GM19467 (cell line): ENCODE results near the gene MECR.
"Not testable (repeated sequence)": the region's sequence is repeated elsewhere in the genome, so short reads cannot be mapped to it uniquely, and the experiment has no call there.

Source experiments
- ATAC-seq: cut with Tn5 transposase; IDR thresholded peaks from one replicate; pipeline ENCODE4 v1.9.1; 2021; ENCODE audit warnings: mild to moderate bottlenecking, moderate library complexity; ENCODE audit not compliant: unreplicated experiment

The MECR gene

DNA sequence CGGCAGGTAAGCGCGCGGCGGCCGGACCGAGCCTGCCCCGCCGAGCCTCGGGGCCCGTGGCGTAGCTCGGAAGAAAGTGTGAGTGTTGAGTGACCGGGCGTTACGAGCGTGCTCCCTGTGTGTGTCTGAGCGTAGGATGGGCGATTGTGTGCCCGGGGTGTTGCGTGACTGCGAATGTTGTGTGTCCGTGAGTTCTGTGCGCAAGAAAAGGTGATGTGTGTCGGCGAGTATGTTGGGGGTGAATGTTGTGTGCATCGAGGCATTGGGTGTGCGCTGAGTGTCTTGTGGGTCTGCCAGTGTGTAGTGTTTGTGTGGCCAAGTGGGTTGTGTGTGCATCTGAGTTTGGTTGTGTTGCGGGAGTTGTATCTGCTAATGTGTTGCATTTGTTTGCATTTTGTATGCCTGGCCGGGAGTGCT is 6.0 kb upstream of the MECR start:
- ATAC-seq, result no peak

DNA sequence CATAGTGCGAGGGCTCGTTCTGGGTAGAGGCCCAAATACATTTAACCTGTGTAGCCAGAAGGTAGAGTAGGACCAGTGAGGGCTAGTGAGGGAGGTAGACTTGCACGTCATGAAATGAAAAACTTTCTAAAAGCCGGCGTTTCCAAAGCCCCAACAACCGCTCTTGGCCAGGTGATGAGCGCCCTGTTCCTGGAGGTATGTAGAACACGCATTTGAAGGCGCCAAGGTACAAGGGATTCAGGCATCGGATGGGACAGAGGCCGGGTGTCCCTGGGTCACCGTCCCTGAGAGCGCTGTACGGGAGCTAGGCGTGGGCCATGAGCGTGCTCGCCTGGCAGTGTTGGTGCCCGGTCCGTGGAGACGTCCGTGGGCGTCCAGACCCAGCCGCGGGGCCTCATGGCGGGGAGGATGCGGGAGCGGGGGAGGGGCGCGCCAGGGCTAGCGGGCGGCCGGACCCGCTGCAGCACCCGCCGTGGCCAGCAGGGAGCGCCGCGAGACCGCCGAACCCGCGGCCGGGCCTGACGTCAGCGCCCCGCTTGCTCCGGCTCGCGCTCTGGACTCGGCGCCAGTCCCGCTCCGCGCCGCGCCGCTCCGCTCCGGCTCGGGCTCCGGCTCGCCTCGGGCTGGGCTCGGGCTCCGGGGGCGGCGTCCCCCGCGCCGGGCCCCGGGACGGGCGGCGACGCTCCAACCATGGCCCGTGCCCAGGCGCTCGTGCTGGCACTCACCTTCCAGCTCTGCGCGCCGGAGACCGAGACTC is 5.4 kb upstream of the MECR start, which contains the start of gene PTPRU:
Gene PTPRU, plus strand, starts transcription at position 568 of the 757 bp plus-strand sequence. Its CDS starts 123 bp downstream, at position 691.
- peak; percentile 60 for ATAC-seq

DNA sequence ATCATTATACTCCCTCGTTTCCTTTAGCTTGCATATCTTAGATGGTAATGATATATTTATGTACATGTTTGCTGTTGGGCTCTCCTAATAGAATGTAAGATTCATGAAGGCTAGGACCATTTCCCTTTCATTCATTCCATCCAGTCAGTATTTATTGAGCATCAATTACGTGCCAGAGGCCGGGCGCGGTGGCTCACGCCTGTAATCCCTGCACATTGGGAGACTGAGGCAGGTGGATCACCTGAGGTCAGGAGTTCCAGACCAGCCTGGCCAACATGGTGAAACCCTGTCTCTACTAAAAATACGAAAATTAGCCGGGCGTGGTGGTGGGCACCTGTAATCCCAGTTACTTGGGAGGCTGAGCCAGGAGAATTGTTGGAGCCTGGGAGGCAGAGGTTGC is 4.1 kb upstream of the MECR start:
- not testable (repeated sequence) for ATAC-seq

DNA sequence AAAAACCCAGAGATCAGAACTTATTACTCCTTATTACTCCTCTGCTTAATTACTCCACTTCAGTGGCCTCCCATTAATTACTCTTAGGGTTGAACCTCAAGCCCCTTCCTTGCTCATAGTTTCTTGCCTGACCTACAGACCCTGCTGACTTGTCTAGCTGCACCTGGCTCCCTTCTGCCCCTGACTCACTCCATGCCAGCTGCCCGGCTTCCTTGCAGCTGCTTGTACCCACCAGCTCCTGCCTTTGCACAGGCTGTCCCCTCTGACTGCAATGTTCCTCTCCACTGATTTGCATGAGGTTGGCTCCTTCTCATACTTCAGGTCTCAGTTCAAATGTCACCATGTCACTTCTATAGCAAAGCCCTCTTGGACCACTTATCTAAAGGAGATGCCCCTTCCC is 3.7 kb upstream of the MECR start:
- no peak for ATAC-seq

DNA sequence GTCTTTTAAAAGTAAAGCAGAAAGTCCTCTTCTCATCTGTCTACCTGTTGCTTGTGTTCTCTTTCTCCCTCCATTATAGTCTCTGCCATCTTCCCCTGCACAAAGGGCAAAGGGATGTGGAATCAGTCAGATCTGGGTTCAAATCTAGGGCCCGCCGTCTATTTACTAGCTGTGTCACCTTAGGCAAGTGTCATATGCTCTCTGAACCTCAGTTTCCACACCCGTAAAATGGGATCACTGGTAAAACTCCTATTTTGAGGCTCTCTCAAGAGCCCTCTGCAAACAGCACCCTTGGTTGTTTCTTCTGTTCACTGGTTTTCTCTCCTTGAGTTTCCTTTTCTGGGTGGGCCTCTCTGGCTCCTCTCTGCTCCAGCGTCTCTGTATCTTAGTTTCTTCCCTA is 3.0 kb upstream of the MECR start:
- ATAC-seq, result no peak

DNA sequence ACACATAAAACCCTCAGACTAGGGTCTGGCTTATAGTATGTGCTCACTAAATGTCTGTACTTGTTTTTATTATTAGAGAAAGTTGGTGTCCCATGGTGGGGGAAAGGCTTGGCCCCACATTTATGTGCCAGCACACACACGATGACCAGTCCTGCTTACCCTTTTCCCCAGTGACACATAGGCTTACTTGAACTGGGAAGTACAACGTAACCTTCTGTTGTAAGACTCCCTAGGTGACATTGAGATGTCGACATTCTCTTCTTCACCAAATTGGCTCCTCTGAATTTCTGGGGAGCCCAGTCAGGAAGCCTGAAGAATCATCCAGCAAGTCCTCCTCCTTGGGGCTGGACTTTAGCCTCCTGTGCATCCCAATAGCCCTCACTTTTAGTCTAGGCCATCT is 1.7 kb upstream of the MECR start:
- ATAC-seq, result no peak

DNA sequence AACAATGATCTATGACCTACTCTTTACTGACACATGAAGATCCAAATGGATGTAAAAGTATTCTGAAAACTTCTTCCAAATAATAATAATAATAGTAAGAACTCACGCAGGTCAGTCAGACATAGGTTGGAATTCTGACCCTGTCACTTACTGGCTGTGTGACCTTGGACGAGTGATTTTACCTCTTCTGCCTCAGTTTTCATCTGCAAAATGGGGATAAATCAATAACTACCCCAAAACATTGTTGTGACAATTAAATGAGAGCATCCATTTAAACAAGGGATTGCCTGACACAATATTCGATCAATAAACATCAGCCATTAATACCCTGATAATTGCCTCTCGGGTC is 556 bp downstream of the MECR start:
- ATAC-seq, result no peak

DNA sequence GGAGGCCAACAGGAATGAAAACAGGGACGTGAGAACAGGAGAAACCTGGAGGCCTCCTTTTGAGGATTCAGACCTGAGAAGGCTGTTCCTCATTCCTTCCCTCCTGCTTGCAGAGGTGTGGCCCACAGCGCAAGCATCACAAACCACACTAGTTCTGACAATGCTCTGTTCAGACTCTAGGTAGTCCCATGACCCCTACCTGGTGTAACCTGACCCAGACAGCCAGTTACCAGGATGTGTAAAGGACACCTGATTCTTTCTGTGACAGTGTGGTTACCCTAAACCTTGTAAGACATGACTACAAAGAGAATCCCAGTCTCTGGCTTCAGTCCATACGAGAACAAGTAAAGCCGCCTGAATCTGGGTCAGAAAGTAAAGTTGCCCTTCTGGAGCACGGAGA is 3.2 kb downstream of the MECR start:
- ATAC-seq, result no peak

DNA sequence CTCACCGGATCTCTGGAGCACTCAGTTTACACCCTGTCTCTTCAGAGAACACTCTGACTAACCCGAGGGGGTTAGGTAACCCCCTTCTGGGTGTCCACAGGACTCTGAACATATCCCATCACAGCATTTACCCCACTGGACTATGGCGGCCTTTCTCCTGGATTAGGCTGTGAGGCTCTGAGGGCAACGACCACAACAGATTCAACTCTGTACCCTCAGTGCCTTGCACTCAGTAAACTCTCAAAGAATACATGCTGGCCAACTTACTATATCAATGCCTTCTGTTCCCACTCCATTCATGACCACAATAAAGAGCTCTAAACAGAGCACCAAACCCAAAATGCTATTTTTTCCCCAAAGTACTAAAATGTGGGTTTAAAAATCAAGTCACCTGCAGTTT is 5.4 kb downstream of the MECR start:
- ATAC-seq, result no peak

DNA sequence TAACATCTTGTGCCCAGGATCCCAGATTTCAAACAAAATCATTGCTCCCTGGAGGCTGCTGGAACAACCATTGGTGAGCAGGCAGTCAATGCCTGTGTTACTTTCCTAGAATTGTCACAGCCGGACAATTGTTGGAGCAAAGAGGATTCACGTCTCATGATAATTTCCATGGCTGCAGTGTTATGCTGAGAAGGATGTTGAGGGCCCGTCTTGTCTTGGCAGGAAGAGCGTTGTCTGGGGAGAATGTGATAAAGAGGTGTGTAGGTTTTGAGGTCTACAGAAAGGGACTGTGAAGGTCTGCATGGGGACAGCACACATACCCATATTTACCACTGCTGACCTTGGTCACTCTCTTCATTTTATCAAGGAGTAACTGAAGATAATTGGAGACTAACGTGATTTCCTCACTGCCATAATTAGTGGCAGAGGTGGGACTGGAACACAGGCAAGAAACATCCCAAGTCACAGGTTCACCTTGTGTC is 6.3 kb downstream of the MECR start:
- ATAC-seq, result no peak

DNA sequence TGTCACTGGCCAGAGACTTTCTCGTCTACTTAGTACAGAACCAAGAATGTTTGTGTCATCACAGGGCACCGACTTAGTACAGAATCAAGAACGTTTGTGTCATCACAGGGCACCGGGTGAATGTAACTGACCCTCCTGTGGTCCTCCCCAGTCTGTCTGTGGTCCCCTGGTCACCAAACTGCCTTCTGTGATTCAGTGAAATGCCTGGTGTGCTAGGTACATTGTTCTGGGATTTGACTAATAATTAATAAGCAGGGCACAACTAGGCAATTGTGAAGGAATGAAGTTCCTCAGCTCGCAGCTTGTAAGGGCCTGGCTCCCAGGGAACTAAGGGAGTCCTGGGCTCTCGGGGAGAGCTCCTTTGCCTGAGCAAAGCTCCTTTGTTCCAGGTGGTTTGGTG is 7.2 kb downstream of the MECR start:
- ATAC-seq, result no peak

DNA sequence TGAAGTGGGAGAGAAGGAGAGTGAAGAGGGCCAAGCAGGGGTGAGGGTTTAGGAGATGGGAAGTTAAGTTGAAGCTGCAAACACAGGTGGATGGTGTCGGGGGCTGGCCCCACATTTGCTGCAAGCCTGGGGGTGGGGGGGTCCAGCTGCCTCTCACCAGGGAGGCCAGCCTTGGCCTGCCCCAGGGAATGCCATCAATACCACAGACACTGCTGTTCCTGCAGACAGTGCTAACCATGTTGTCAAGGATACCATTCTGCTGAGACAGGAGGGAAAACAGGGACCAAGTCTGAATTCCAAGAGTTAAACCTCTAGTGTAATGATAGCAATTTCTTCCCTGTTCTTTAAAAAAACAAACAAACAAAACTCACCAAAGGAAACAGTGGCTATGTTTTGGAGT is 8.0 kb downstream of the MECR start:
- no peak for ATAC-seq

DNA sequence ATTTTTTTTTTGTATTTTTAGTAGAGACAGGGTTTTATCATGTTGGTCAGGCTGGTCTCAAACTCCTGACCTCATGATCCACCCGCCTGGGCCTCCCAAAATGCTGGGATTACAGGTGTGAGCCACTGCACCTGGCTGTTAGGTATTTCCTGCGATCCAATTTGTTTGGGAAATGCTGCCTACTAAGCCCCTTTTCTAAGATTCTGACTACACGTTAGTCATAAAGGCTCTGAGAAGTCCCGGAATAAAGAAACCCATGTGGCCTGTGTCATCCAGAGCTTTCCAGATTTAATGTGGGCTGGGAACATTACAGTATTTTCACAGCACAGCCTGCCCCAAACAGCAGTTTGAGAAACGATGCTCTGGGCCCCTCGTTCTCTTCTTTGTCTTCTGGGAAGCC is 8.5 kb downstream of the MECR start:
- ATAC-seq, result not testable (repeated sequence)

DNA sequence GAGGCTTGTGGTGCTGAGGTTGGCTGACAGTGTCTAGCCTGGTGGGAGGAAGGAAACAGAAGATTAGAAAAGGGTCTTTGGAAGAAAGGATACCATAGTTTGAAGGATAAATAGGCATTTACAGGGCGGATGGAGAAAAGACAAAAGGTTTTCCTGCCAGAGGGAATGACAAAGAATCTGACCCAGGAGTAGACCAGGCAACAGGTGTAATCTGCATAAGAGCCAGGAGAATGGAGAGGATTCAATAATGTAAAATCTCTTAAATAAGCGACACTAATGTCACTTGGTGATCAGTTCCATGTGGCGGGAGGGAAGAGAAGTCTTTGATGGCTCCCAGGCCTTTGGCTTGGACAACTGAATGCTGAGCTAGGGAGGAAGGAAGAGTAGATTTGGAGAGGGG is 9.4 kb downstream of the MECR start:
- ATAC-seq, result no peak

DNA sequence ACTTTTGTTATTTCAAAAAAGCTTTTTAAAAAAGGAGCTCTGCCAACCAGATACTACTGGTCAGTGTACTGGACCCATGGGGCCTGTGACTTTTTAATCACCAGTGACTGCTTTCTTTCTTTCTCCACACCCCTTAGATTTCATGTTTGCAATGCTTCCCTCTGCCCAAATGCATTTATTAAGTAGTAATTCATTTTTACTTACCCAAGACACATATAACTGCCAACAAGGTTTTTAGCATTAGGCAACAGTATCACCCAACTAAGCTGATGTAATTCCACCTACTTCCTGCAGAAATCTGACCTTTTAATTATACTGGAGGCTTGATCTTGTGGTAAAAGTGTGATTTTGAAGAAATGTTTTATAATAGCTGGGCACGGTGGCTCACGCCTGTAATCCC is 12.5 kb downstream of the MECR start:
- no peak for ATAC-seq

DNA sequence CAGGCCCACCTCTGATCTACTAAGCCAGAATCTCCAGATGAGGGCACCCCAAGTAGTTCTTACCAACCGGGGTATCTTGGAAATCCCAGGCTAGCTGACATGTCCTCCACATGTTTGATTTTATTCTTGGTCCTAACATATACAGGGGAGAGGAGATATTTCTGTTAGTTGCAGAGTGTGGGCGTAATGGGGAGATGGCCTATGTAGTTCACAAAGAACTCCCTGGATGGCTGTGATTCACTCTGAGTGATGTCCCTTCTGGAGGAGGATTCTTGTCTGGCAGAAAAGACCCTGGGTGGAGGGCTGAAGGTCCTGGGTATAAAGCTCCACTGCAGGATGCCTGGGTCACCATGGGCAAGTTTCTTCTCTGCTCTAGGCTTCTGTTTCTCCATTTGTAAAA is 13.1 kb downstream of the MECR start:
- ATAC-seq, result no peak

DNA sequence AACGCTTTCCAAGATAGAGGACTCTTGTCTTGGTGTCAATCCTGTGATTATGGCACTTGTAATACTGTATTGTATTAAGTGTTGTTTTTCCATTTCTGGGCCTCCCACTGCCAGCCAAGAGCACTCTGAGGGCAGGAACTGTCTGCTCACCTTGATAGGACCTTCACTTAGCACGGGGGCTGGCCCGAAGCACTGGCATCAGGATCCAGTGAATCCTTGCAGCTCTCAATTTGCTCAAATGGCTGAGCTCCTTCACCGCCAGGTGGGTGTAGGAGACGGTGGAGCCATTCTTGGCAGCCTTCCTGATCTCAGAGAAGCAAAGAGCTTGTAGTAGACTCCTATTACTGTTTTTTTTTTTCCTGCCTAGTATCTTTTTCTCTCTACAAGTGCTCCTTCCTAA is 17.7 kb downstream of the MECR start:
- ATAC-seq, result no peak

DNA sequence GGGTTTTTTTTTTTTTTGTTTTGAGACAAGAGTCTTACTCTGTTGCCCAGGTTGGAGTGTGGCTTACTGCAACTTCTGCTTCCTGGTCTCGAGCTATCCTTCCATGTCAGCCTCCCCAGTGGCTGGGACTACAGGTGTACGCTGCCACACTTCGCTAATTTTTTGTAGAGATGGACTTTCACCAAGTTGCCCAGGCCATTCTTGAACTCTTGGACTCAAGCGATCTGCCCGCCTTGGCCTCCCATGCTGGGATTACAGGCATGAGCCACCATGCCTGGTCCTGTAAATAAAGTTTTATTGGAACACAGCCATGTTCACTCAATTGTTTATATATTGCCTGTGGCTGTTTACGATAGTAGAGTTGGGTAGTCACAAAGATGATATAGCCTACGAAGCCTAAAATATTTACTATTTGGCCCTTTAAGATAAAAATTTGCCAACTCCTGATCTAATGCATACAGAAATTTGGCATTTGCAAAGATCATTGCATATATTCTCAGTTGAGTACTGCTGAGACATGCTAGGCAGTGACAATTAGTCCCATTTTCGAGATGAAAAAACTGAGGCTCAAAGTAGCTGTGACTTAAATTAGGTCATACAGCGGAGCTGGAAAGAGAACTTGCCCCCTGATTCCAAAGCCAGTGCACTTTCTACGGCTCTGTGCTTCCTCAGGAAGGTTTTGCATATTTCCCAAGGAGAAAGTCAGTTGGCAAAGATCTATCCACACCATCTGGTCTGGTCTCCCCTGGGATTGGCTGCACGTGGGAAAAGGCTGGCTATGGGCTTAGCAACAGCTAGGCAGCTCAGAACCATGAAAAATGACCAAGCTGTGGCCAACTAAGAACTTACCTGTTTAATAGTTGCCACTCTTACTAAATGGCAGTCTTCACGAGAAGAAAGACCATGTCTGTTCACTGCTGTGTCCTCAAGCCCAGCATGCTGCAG is 19.4 kb downstream of the MECR start:
- ATAC-seq, result no peak

DNA sequence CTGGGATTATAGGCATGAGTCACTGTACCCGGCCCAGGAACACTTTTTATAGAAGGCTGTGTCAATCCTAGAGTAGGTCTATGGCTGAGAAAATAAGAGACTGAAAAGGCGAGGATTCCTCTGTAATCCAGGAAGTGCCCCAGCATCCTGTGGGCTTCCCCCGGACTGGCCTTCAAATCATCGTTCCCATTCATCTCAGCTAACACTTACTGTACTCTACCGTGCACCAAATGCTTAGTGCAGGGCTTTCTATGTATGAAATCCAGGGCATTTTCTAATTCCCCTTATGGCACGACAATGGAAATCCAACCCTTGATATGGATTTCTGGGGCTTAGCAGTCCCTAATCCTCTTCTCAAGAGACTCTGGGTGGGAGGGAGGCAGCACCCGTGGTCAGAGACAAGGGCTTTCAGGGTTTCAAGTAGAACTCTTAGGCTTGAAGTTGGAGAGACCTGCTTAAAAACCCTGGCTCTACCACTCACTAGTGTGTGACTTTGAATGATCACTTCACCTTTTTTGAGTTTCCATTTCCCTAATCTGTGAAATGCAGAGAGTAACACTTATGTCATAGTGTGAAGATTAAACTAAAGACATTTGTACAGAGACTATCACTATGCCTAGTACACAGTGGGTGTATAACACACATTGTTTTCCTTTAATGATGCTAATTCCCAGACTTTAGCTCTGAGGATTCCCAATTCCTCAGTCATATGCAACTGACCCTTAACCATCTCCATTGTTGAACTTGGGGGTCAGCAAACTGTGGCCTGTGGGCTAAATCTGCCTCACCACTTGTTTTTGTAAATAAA is 20.3 kb downstream of the MECR start:
- ATAC-seq, result no peak

DNA sequence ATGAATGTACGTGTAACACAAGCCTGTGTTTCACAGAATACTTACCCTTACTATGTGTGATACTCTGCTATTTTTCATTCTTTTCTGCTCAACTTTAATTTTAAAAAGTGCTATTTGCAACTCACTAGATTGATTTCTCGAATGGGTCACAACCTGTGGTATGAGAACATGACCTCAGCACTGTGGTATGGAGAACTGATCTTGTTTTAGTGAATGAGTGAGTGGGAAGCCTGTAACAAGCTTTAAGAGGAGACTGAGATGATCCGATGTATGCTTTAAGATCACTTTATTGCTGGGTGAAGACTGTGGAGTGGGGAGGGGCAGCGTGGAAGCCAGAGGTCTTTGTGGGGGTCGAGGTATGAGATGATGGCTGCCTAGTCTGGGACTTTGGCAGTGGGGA is 21.6 kb downstream of the MECR start:
- ATAC-seq, result no peak

DNA sequence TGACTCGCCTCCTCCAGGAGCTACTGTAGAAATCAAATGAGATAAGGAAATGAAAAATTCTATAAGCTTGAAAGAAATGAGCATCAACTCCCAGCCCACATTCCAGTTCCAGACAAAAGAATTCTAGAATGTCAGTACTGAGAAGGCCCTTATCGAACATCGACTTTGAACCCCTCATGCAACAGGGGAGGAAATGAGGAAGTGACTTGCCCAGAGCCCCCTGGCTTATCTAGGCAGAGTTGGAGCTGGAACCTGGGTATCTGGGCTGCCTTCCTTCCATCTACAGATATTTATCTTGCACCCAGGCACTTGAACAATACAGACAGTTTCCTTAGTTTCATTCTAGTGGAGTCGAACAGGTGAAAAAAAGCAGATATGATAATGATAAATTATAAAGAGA is 22.3 kb downstream of the MECR start:
- ATAC-seq, result no peak
